Measurements from ENCODE around the gene CUBN.

DNA sequence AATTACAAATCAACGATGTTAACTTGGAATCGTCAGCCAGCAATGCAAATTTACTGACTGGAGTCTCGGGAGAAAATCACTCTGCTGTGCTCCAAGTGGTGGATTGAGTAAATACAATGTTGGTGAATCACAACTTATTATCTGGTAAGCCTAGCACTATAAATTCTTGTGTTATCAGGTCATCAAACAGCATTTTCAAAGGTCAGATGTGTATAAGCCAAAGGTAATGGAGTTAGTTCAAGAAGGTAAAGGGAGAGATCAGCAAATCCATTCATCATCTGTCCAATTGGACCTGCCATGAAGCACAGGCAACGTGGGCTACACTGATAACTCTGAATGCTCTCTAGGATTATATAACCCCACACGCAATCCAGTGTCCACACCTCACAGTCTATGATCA is 13.9 kb downstream of the CUBN start:
- TF ChIP-seq, protein P1, sequence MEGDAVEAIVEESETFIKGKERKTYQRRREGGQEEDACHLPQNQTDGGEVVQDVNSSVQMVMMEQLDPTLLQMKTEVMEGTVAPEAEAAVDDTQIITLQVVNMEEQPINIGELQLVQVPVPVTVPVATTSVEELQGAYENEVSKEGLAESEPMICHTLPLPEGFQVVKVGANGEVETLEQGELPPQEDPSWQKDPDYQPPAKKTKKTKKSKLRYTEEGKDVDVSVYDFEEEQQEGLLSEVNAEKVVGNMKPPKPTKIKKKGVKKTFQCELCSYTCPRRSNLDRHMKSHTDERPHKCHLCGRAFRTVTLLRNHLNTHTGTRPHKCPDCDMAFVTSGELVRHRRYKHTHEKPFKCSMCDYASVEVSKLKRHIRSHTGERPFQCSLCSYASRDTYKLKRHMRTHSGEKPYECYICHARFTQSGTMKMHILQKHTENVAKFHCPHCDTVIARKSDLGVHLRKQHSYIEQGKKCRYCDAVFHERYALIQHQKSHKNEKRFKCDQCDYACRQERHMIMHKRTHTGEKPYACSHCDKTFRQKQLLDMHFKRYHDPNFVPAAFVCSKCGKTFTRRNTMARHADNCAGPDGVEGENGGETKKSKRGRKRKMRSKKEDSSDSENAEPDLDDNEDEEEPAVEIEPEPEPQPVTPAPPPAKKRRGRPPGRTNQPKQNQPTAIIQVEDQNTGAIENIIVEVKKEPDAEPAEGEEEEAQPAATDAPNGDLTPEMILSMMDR (IDR thresholded peaks at IDR 0.05): no peak
- TF ChIP-seq SP1 (CRISPR knock-in tag; conservative IDR thresholded peaks at IDR 0.05) (no peak), RORB (CRISPR knock-in tag; IDR thresholded peaks at IDR 0.05) (no peak)

Measured in WTC11 (cell line).